GM23338 (cell line): ENCODE measurements around the gene SH3PXD2B. TPM values are rescaled to one million over a fixed set of nuclear protein-coding genes. Genes with fewer than 3 reads are reported as not detected.
A peak's percentile ranks its signal among the peaks of the same experiment; 100 is the strongest.

Experiments
- ATAC-seq: fragments of 200-7000 bp; cut with Tn5 transposase; 3 replicates; pipeline ENCODE4 v1.9.1; 2020
- DNase-seq: peaks from one replicate; pipeline ENCODE4 v3.0.0-alpha.2; 2015; ENCODE audit warnings: low spot score
- H2AFZ ChIP-seq: fragments of 200-600 bp; sonication (generic); 2 replicates; pipeline ENCODE4 v1.8.0; 2016; ENCODE audit warnings: antibody characterized with exemption, mild to moderate bottlenecking, moderate library complexity
- H3F3A ChIP-seq: fragments of 200-600 bp; sonication (generic); replicated peaks from 2 replicates; pipeline ENCODE4 v1.8.0; 2017; ENCODE audit warnings: antibody characterized with exemption, mixed run types, low read depth
- H3K27ac ChIP-seq: fragments of 200-600 bp; sonication (generic); 2 replicates; pipeline ENCODE4 v1.6.1; 2016; ENCODE audit warnings: low read depth
- H3K27me3 ChIP-seq: fragments of 200-600 bp; sonication (generic); 2 replicates; pipeline ENCODE4 v1.8.0; 2016; ENCODE audit warnings: mild to moderate bottlenecking, mixed run types, moderate library complexity; ENCODE audit not compliant: insufficient read depth
- H3K36me3 ChIP-seq: fragments of 200-600 bp; sonication (generic); 2 replicates; pipeline ENCODE4 v1.8.0; 2016; ENCODE audit warnings: mild to moderate bottlenecking; ENCODE audit not compliant: insufficient read depth
- H3K4me1 ChIP-seq: fragments of 200-600 bp; sonication (generic); 2 replicates; pipeline ENCODE4 v1.8.0; 2016; ENCODE audit warnings: mild to moderate bottlenecking, moderate library complexity; ENCODE audit not compliant: insufficient read depth
- H3K4me2 ChIP-seq: fragments of 200-600 bp; sonication (generic); 2 replicates; pipeline ENCODE4 v1.7.1; 2017; ENCODE audit warnings: mixed run types
- H3K4me3 ChIP-seq: fragments of 200-600 bp; sonication (generic); 2 replicates; pipeline ENCODE4 v1.6.1; 2016; ENCODE audit warnings: mixed run types
- H3K79me2 ChIP-seq: fragments of 200-600 bp; sonication (generic); replicated peaks from 2 replicates; pipeline ENCODE4 v1.8.0; 2017; ENCODE audit warnings: mild to moderate bottlenecking; ENCODE audit not compliant: insufficient read depth
- H3K9me2 ChIP-seq: fragments of 200-600 bp; sonication (generic); 2 replicates; pipeline ENCODE4 v1.8.0; 2017; ENCODE audit not compliant: insufficient read depth
- H4K20me1 ChIP-seq: fragments of 200-600 bp; sonication (generic); replicated peaks from 2 replicates; pipeline ENCODE4 v1.8.0; 2017; ENCODE audit warnings: mild to moderate bottlenecking; ENCODE audit not compliant: insufficient read depth
- H3K27ac Mint-ChIP-seq: 2 replicates; pipeline ENCODE4 v1.8.0; 2020; ENCODE audit warnings: inconsistent platforms, mild to moderate bottlenecking, moderate library complexity, mixed read lengths
- H3K27me3 Mint-ChIP-seq: 3 replicates; pipeline ENCODE4 v1.8.0; 2022; ENCODE audit warnings: low read depth, mild to moderate bottlenecking, moderate library complexity, mixed read lengths, inconsistent platforms; ENCODE audit not compliant: insufficient read depth, poor library complexity
- H3K36me3 Mint-ChIP-seq: 3 replicates; pipeline ENCODE4 v1.8.0; 2021; ENCODE audit warnings: low read depth, mild to moderate bottlenecking, inconsistent platforms, moderate library complexity, mixed read lengths
- H3K4me1 Mint-ChIP-seq: 3 replicates; pipeline ENCODE4 v1.8.0; 2020; ENCODE audit warnings: mild to moderate bottlenecking, inconsistent platforms, mixed read lengths
- H3K4me3 Mint-ChIP-seq: 3 replicates; pipeline ENCODE4 v1.8.0; 2021; ENCODE audit warnings: moderate library complexity, mild to moderate bottlenecking, inconsistent platforms, mixed read lengths
- H3K9me3 Mint-ChIP-seq: 3 replicates; pipeline ENCODE4 v1.8.0; 2020; ENCODE audit warnings: moderate library complexity, mild to moderate bottlenecking, inconsistent platforms, mixed read lengths
- EZH2 ChIP-seq: fragments of 200-600 bp; sonication (generic); IDR thresholded peaks from one replicate; pipeline ENCODE4 v1.8.0; 2017; ENCODE audit warnings: antibody characterized with exemption, mild to moderate bottlenecking, low read depth; ENCODE audit not compliant: unreplicated experiment
- EZH2phosphoT487 ChIP-seq: fragments of 200-600 bp; sonication (generic); IDR thresholded peaks from one replicate; pipeline ENCODE4 v1.8.1; 2018; ENCODE audit warnings: antibody characterized with exemption; ENCODE audit not compliant: unreplicated experiment
- POLR2AphosphoS5 ChIP-seq: IDR thresholded peaks from 2 replicates; pipeline ENCODE4 v1.6.1; 2016; ENCODE audit warnings: antibody characterized with exemption, low read depth
- REST ChIP-seq: IDR thresholded peaks from one replicate; pipeline ENCODE4 v1.6.1; 2018; ENCODE audit warnings: antibody characterized with exemption; ENCODE audit not compliant: unreplicated experiment
- STAT1 ChIP-seq: IDR thresholded peaks from one replicate; pipeline ENCODE4 v1.6.1; 2016; ENCODE audit warnings: antibody characterized with exemption; ENCODE audit not compliant: unreplicated experiment
- polyA plus RNA-seq: library from polyadenylated mRNA; unstranded; fragments of >200 nt; fragmentation: Nextera tagmentation; extraction: Ambion mirVana; gene quantifications from 2 replicates; pipeline ENCODE4 v1.2.1, GENCODE V29; 2016
- total RNA-seq: library from RNA; depleted of rRNA; stranded (reverse); fragments of >200 nt; shearing (Covaris generic); gene quantifications from 2 replicates; pipeline ENCODE4 v1.2.3, GENCODE V29; 2014
- TF ChIP-seq, protein P1 (sequence below): fragments of 250-450 bp; sonication (Bioruptor Pico); IDR thresholded peaks from 2 replicates; pipeline ENCODE4 v1.5.0; 2020; ENCODE audit warnings: mild to moderate bottlenecking, moderate library complexity

SH3PXD2B gene
- total and polyA plus RNA-seq, 2 experiments from 2014 or later = 40.2 to 52.5 TPM

DNA sequence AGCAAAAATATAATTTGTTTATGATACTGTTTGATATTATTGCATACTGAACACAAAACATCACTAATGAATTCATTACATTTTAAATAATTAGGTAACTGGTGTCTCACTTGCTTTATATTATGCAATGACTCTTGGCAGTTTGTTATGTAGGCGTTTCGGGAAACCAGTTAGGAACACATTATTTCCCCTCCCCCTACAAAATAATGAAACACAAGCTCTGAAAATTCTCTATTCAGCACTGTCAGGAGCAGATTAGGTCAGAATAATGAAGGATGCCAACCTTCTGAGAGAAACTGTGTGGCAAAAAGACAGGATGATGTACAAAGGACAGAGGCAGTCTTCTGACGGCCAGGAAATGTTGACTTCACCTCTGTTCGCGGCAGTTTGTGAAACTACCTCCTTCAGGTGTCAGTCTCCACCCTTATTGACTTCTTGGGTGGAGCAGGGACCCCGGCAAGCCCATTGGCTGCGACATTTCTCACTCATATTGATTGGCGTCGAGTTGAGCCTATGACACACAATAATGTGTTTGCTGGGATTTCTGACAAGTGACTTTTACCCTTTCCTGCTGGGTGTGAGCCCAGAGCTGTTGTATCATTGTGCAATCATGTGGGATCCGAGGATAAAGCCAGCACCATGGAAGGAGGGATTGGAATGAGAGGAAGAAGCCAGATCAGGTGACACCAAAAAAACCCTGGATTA, 33.9 kb downstream of the SH3PXD2B start (continued):
- TF ChIP-seq, protein P1, sequence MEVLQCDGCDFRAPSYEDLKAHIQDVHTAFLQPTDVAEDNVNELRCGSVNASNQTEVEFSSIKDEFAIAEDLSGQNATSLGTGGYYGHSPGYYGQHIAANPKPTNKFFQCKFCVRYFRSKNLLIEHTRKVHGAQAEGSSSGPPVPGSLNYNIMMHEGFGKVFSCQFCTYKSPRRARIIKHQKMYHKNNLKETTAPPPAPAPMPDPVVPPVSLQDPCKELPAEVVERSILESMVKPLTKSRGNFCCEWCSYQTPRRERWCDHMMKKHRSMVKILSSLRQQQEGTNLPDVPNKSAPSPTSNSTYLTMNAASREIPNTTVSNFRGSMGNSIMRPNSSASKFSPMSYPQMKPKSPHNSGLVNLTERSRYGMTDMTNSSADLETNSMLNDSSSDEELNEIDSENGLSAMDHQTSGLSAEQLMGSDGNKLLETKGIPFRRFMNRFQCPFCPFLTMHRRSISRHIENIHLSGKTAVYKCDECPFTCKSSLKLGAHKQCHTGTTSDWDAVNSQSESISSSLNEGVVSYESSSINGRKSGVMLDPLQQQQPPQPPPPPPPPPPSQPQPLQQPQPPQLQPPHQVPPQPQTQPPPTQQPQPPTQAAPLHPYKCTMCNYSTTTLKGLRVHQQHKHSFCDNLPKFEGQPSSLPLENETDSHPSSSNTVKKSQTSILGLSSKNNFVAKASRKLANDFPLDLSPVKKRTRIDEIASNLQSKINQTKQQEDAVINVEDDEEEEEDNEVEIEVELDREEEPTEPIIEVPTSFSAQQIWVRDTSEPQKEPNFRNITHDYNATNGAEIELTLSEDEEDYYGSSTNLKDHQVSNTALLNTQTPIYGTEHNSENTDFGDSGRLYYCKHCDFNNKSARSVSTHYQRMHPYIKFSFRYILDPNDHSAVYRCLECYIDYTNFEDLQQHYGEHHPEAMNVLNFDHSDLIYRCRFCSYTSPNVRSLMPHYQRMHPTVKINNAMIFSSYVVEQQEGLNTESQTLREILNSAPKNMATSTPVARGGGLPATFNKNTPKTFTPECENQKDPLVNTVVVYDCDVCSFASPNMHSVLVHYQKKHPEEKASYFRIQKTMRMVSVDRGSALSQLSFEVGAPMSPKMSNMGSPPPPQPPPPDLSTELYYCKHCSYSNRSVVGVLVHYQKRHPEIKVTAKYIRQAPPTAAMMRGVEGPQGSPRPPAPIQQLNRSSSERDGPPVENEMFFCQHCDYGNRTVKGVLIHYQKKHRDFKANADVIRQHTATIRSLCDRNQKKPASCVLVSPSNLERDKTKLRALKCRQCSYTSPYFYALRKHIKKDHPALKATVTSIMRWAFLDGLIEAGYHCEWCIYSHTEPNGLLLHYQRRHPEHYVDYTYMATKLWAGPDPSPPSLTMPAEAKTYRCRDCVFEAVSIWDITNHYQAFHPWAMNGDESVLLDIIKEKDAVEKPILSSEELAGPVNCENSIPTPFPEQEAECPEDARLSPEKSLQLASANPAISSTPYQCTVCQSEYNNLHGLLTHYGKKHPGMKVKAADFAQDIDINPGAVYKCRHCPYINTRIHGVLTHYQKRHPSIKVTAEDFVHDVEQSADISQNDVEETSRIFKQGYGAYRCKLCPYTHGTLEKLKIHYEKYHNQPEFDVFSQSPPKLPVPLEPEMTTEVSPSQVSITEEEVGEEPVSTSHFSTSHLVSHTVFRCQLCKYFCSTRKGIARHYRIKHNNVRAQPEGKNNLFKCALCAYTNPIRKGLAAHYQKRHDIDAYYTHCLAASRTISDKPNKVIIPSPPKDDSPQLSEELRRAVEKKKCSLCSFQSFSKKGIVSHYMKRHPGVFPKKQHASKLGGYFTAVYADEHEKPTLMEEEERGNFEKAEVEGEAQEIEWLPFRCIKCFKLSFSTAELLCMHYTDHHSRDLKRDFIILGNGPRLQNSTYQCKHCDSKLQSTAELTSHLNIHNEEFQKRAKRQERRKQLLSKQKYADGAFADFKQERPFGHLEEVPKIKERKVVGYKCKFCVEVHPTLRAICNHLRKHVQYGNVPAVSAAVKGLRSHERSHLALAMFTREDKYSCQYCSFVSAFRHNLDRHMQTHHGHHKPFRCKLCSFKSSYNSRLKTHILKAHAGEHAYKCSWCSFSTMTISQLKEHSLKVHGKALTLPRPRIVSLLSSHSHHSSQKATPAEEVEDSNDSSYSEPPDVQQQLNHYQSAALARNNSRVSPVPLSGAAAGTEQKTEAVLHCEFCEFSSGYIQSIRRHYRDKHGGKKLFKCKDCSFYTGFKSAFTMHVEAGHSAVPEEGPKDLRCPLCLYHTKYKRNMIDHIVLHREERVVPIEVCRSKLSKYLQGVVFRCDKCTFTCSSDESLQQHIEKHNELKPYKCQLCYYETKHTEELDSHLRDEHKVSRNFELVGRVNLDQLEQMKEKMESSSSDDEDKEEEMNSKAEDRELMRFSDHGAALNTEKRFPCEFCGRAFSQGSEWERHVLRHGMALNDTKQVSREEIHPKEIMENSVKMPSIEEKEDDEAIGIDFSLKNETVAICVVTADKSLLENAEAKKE (CRISPR knock-in tag) = no peak
- TF ChIP-seq EZH2 = no peak
- no peak for TF ChIP-seq EZH2phosphoT487
- no peak for TF ChIP-seq STAT1

- no peaks in the 10 kb centered on the region for H3K27me3 Mint-ChIP-seq
- TF ChIP-seq STAT1 = no peak
- no peak for TF ChIP-seq POLR2AphosphoS5
- no peak for TF ChIP-seq REST
Observed at GRCh38 chr5:172418862-172419814, 35.2 kb downstream of the SH3PXD2B start.

More at GRCh38 chr5:172418862-172419814, 35.2 kb downstream of the SH3PXD2B start:
- Mint-ChIP-seq H3K4me1 (peaks cover 18% of the 10 kb centered on the region), H3K27ac (peak overlapping the region; percentile 30), H3K36me3 (peaks cover 57% of the 10 kb centered on the region), H3K9me3 (no peaks in the 10 kb centered on the region), H3K4me3 (no peak overlapping the region)
- H3K36me3 ChIP-seq = peaks cover 11% of the 10 kb centered on the region
- no peak overlapping the region for H3K4me2 ChIP-seq
- H4K20me1 ChIP-seq = peaks cover 4% of the 10 kb centered on the region; the same call in 1 of the 2 replicates
- no peaks in the 10 kb centered on the region for H3F3A ChIP-seq
- H3K79me2 ChIP-seq = peaks cover under 1% of the 10 kb centered on the region
- DNase-seq (no peak), ATAC-seq (no peak)
- H3K27me3 ChIP-seq = no peaks in the 10 kb centered on the region
- no peak overlapping the region for H3K4me3 ChIP-seq
- H2AFZ ChIP-seq = no peak overlapping the region
- H3K4me1 ChIP-seq = no peaks in the 10 kb centered on the region
- 0 out of 2 replicates have a peak overlapping the region, but pooled peaks have one; percentile 19 for H3K27ac ChIP-seq
- H3K9me2 ChIP-seq = no peaks in the 10 kb centered on the region
